Dermis microvascular lymphatic vessel endothelial cell (primary cell): ENCODE results near the gene TNKS2. TPM values are rescaled to one million over a fixed set of nuclear protein-coding genes. Genes with fewer than 3 reads are reported as not detected.
A peak's percentile ranks its signal among the peaks of the same experiment; 100 is the strongest.
"Not testable (repeated sequence)": the region's sequence is repeated elsewhere in the genome, so short reads cannot be mapped to it uniquely, and the experiment has no call there.

ENCODE experiments used
- DNase-seq, 2 donors: peaks; one replicate each; pipeline versions ENCODE4 v3.0.0 to v3.0.0-alpha.2; 2010; ENCODE audit warnings: low read depth in 2 of 2
- total RNA-seq: library from RNA; depleted of rRNA; stranded (reverse); fragments of >200 nt; gene quantifications from 2 replicates; pipeline ENCODE4 v1.2.1, GENCODE V29; 2014

TNKS2 gene
- total RNA-seq, 1 donor from 2014 or later = 42.5 TPM

DNA sequence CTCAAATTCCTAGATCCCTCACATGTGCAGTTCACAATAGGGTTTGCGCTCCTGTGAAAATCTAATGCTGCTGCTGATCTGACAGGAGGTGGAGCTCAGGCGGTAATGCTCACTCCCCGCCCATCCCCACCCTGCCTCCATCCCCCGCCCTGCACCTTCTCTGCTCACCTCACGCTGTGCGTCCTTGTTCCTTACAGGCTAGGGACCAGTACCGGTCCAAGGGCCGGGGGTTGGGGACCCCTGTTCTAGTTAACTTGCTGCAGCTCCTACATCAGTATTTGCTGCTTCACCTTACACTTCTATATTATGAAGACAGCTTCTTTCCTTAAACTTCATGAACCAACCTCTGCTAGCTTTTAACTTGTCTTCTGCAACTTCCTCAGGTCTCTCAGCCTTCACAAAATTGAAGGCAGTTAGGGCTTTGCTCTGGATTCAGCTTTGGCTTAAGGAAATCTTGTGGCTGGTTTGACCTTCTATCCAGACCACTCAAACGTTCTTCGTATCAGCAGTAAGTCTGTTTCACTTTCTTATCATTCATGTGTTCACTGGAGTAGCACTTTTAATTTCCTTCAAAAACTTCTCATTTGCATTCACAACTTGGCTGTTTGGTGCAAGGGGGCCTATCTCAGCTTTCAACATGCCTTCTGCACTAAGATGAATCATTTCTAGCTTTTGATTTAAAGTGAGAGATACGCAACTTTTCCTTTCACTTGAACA, 1.7 kb upstream of the TNKS2 start:
- DNase-seq = no peak

DNA sequence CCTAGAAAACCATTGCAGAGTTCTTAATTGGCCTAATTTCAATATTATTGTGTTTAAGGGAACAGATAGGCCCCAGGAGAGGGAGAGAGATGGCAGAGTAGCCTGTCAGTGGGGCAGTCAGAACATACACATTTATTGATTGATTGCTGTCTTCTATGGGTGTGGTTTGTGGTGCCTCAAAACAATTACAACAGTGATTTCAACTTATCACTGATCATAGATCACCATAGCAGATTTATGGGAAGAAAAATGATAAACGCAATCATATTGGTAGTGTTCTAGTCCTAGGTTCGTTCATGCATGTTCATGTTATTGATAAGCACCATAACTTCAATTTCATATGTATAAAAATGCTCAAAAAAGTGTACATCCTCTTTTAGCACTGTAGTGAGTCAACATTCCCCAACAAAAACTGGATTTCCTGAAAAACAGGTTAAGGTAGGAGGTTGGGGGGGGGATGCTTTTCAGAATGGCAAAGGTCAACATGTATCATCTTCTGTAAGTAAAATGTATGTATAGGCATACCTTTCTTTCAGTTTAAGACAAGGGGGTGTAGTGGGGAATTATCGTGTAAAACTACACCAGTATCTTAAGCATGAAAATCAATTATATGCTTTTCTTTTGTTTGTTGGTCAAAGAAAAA, 1.1 kb upstream of the TNKS2 start:
- DNase-seq = no peak

DNA sequence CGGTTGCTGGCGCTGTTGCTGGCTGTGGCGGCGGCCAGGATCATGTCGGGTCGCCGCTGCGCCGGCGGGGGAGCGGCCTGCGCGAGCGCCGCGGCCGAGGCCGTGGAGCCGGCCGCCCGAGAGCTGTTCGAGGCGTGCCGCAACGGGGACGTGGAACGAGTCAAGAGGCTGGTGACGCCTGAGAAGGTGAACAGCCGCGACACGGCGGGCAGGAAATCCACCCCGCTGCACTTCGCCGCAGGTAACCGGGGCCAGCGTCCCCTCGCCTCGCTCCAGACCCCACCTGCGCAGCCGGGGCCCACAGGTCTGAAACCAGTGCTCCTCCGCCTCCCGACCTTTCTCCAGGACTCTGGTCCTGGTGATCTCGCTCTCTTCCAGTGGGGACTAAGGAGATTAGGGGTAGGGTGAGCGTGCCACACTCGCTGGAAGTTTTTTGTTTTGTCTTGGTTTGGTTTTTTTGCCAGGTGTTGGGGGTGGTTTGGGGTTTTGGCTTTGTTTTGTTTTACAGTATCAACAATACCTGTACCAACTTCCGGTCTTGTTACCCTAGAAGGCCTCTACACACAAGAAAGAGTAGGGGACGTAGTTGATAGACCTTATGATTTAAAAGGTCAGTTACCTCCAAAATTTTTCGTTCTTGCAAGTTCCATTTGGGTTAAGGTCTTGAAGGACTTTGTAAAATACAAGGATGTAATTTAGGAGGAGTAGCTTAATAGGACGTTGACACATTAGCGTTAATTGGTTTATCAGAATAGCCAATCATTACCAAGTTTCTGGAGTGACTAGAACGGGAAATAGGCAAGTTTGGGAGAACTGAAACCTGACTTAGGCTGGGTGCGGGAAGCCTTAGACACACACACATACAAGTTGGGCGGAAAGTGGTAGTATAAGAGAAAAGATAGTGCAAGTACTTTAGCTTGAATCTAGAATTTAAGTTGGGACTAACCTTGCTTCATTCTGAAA, 704 bp downstream of the TNKS2 start:
- peak; percentile 14 to 54 for DNase-seq

DNA sequence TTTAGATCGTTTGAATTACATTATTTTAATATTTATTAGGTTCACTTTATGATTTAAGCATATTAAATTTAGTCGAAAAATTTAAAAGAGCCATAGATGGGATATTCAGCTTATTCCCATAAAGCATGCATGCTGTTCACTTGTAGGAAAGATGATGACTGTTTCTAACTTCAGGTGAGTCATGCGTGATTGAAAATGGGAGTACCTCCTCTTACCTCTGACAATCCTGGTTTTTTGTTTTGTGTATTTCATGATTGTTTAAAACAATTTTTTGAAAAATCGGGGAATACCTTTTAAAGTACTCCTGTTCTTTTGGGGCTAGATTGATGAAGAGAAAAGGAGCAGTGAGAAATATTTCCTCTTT, 1.4 kb downstream of the TNKS2 start:
- peak in 1 of 2 donors; percentile 20 for DNase-seq

DNA sequence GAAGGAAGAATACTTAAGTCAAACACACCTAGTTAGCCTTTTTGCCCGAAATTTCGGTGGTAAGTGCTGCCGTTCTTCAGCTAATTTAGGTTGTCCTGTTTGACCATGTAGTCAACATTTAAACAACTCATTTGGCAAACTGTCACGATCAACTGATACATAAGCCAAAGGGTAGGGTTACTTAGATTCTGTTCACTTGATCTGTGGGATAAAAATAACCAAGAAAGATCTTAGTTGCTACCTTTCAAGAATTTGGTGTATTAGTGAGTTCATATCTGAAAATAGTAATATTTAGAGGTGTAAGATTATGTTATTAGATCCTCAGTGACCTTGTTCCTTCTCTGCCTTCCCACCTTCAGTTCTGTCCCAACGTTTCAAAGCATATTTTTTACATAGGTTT, 2.0 kb downstream of the TNKS2 start:
- DNase-seq = no peak

DNA sequence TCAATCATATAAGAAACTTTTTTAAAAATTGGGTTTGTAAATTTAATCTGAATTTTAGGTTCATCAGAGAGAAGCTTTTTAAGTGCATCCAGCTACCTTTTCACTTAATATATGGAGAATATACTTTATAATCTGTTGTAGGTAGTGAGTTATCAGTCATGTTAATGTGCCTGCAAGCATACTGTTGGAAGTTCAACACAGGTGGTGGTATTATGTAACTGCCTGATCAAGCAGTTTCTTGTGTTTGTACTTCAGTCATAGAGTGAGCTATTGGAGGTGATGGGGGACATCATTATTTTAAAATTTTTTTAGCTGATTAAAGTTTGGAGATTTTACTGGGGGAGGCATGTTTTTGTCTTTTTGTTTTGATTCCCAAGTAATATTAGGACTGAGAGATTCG, 2.5 kb downstream of the TNKS2 start:
- no peak for DNase-seq

DNA sequence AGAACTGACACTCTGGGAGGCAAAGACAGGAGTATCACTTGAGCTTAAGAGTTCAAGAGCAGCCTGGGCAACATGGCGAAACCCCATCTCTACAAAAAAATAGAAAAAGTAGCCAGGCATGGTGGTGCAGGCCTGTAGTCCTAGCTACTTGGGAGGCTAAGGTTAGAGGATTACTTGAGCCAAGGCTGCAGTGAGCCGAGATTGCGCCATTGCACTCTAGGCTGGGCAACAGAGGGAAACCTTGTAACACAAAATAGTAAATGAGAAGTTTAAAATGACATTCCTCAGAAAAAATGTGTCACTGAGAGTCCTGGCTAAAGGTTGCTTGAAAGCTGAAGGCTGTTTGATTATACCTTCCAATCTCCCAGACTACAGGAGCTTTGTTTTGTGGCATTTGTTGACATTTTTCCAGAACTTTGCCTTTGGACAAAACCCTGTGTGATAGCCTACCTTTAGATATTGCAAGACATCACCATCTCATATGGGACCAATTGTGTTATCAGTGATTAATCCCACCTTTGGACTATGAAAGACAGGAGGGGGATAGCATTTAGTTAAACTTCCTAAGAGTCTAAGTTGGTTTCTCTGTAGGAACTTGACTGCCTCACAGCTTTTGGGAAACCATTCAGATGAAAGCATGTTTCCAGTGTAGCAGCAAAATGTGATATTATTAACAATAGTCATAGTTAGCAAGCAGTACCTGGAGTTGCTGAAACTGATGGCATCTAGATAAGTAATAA, 5.3 kb downstream of the TNKS2 start:
- no peak for DNase-seq

DNA sequence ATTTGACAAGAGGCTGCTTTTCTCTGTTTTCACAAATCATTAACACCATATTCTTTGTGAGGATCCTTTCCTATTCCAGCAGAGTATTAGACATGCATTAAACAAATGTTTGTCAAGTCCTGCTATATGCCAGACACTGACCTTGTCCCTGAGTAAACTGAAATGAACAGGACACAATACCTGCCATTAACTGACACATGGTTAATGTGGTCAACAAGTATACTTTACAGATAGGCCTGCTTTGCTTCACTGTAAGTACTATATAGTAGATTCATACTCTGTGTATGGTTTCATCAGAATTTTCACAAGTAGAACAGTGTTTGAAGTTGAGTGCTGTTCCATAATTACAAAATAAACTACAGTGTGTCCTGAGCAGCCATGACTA, 5.9 kb downstream of the TNKS2 start:
- DNase-seq = no peak

DNA sequence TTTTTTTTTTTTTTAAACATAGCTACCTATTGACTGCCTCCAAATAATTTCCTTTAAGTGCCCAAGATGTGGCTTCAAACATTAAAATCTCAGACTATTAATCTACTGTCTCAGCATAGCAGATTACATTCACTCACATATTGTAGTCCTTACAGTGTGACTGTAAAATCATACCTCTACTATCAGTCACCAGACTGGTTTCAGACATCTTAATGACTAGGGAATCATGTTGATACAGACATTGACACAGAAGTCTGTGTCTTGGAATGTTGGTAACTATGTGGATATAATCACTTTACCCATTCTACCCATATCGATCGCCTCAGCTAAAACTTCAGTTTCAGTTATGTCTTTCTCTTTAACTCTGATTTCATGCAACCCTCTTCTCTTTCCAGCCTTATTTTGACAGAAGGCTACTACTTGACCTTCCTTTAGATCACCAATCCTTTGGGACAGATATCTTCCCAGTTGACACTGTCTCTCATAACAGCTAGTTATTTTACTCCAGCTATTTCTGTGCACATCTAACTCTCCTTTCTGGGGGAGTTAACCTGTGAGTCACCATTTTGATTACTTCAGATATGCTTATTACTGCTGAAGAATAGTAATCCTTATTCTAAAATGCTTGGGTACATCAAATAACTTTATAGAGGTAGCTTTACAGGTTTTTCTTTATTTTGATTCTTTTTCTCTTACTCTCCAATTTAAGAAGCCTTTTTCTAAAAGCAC, 7.0 kb downstream of the TNKS2 start:
- no peak for DNase-seq

DNA sequence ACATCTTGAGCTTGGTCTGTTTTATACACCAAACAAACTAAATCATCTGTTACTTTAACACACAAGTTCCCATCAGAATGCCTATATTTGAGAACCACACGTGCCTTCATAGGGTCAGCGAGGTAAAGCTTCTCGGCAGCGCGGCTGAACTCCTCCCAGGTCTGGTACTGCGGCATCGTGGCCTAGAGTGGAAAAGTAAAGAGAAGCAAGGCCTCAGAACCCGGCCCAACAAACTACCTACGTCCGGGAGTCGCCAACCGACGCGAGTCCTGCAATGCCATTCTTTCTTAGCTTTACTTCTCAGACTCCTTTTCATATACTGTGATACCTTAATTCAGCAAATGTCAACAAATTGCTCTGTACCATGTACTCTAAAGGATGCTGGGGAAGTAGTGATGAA, 9.0 kb downstream of the TNKS2 start:
- not testable (repeated sequence) for DNase-seq

DNA sequence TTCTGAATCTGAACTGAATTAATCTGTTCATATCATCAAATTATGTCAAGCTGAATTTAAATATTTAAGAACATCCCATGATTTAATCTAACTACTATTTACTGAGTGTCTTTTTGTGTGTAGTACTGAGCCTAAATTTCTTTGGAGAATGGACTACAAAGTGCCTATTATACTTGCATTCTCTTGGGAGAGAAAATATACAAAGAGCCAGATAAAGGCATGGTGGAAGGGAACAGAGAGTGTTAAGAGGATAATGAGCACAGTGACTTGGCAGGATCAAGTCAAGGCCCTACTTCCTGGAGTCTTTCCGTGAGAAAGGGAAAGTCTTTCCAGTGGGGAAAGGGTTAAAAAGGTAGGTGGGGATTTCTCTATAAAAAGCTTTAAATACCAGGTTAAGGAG, 15.0 kb downstream of the TNKS2 start:
- no peak for DNase-seq

DNA sequence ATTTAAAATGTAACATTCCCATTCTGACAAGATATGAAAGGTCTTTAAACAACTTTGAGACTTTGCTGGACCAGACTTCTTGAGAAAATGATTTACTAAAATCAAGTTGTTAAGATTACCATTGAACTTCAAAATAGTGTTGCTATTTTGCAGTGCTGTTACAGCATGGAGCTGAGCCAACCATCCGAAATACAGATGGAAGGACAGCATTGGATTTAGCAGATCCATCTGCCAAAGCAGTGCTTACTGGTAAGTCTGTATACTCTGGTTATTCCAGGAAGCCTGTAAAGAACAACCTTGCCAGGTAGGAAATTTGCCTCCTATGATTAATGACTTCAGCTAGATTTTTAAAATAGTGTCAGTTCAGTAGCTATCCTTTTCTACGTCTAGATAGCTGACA, 18.8 kb downstream of the TNKS2 start:
- DNase-seq = no peak

DNA sequence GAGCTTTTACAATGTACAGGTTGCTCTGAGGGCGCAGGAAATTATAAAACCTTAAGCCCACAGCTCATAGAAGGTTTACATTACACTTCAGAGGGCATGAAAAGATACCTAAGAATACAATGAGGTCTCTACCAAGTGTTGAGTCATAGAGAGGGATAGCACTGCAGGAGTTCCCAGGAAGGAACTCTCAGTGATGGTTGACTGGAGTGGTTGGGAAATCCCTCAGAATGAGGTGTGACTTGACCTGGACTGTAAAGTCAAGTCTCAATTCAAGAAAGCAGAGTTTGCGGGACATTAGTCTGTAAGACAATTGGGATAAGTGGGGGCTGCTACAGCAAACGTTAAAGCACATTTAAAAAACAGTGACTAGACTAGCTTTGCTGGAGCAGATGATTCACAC, 21.9 kb downstream of the TNKS2 start:
- DNase-seq = no peak

DNA sequence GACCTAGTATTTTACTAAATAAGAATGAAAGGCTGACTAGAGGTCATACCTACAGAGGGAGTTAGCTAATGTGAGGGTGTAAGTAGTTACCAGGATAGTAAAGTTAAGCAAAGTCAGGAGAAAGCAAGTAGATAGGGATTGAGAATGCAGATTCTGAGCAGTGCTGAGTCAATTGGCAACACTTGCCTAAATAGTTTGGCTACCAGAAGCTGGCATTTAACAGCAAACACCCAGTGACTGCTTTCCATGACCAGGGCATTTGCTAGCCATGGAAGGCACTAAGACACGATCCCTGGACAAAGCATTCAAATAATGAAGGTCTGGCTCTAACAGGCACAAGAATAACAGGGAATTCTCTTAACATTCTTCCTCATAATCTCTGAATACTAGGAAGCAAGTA, 25.9 kb downstream of the TNKS2 start:
- DNase-seq = no peak

DNA sequence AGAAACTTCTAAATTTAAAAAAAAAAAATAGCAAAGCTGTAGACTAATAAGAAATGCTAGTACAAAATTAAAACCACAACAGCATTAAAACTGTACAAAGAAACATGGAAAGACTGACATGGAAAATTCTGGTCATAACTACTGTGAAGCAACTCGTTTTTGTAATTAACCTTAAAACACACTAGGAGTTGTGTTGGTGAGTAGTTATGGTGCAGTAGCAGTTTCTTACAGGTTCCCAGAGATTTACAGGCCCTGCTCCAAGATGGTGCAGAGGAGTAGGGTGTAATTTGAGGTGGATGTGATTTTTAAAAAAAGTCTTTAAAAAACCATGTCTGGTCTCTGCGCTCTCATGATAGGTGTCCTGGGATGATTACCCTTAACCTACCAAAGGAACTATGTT, 31.0 kb downstream of the TNKS2 start:
- DNase-seq = no peak

DNA sequence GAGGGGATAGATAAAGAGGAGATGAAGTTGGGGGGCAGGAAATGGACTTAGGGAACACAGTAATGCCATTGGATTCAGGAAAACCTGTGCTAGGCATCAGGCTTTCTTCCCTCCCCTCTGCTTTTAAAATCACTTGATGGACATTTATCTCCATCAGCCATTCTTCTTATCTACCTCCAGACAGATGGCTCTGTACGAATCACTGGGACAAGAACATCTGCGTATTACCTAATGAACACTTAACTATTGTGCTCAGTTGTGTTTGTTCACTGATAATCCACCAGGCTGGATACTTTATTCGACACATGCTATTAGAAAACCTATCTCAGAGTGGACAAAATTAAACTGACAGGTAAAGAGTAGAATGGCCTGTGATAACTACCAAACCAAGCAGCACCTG, 40.0 kb downstream of the TNKS2 start:
- DNase-seq = no peak

DNA sequence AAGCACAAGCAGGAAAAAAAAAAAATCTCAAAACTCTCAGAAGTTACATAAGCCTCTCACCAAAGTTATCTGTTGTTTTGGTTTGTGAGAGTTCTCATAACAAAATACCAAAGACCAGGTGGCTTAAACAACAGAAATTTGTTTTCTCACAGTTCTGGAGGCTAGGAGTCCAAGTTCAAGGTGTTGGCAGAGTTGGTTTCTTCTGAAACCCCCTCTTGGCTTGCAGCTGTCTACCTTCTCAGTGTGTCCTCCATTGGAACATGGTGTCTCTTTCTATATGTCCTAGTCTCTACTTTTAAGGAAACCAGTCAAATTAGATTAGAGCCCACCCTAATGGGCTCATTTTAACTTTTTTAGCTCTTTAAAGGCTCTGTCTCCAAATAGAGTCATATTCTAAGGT, 44.9 kb downstream of the TNKS2 start:
- no peak for DNase-seq

DNA sequence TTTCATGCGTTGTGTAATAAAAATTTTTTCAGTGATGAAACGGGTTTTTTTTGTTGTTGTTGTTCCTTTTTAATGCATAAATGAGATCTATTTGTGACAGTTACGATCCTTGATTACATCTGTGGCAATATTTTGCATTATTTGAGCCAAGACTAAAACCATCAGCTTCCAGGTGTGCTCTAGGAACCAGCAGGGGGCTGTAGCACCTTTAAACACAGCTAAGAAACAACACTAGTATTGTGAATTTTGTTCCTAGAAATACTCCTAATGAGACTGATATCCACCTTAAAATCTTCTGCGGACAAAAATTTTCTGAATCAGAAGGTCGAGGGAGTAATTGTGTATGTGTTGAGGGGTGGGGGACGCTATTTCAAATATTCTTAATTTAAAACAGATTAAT, 58.4 kb downstream of the TNKS2 start:
- DNase-seq = peak; percentile 34 to 56

DNA sequence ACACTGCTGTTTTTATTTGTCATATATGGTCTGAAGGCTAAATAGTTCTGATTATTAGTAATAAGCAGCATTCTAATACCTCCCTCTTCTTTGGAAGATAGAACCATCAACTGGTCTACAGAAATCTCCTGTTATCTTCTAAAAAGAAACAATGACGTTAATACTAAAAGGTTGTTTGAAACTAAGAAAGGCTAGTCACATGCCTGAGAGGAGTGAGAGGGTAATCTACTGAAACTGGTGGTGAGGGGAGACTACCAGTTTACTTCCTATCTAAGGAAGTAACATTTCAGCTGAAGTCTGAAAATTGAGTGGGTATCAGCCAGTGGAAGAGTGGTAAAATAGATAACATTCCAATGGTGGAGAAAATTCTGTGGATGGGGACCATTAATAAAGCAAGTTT, 62.7 kb downstream of the TNKS2 start:
- DNase-seq = no peak

DNA sequence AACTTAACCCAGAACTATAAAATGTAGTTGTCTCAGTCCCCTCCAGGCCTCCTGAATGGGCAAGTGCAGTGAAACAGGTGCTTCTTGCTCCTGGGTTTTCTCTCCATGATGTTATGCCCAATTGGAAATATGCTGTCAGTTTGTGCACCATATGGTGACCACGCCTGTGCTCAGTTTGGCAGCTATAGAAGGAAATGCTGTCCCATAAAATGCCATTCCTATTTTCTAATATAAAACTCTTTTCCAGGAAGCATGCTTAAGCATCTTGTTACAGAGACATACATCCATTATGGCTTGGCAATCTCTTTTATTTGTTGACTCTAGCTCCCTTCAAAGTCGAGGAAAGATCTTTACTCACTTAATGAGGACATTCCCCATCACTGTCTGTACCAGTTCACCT, 65.9 kb downstream of the TNKS2 start:
- no peak for DNase-seq

DNA sequence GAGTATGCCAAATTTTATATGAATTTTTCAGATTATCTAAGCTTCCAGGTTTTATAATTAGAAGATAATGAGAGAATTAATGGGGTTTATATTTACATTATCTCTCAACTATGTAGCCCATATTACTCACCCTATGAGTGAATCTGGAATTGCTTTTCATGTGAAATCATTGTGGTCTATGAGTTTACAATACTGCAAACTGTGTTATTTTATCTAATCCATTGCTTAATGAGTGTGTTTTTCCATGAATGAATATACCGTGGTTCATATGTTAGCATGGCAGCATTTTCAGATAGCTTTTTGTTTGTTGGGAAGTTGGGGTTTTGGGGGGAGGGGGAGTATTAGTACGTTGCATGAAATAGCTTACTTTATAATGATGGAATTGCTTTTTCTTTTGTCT, 66.5 kb downstream of the TNKS2 start:
- DNase-seq = no peak
